Endometrial microvascular endothelial cells (primary cell): ENCODE data around the gene METTL1. TPM values are rescaled to one million over a fixed set of nuclear protein-coding genes. Genes with fewer than 3 reads are reported as not detected.

Source experiments
- in situ Hi-C: cut with HindIII; loops from 2 replicates; pipeline ENCODE4 v1.10.0; 2017; ENCODE audit warnings: low sequenced_read_pairs, low pct_unique_long_range_greater_than_20kb; ENCODE audit errors: inconsistent ontology term
- total RNA-seq: library from RNA; depleted of rRNA; stranded (reverse); fragments of >200 nt; gene quantifications from one replicate; pipeline ENCODE4 v1.2.3, GENCODE V29; 2015; ENCODE audit errors: inconsistent ontology term

Gene METTL1
- total RNA-seq, 1 donor from 2014 or later = 15.3 TPM

- in situ Hi-C loops = no loop called here
Measured at GRCh38 chr12:57758552-57759359, 13.1 kb downstream of the METTL1 start.

GRCh38 chr12:57757771-57758170 is 14.1 kb downstream of the METTL1 start:
- in situ Hi-C loops = no loop called here

GRCh38 chr12:57756406-57757341 is 15.2 kb downstream of the METTL1 start:
- in situ Hi-C loops = no loop called here

GRCh38 chr12:57755454-57756372 is 16.2 kb downstream of the METTL1 start:
- in situ Hi-C loops = no loop called here

- in situ Hi-C loops = no loop called here
Measured at GRCh38 chr12:57755194-57755453, 16.8 kb downstream of the METTL1 start.

- in situ Hi-C loops = no loop called here
Measured at GRCh38 chr12:57754411-57755193, 17.3 kb downstream of the METTL1 start, which contains the start of gene MARCHF9. TSS of gene MARCHF9 (plus strand) at chr12:57755103. CDS start at chr12:57755529, 426 bp downstream.

- in situ Hi-C loops = no loop called here
Measured at GRCh38 chr12:57753756-57754337, 18.1 kb downstream of the METTL1 start.

GRCh38 chr12:57752668-57753000 is 19.3 kb downstream of the METTL1 start:
- in situ Hi-C loops = no loop called here

- in situ Hi-C loops = no loop called here
Measured at GRCh38 chr12:57751788-57752667, 19.9 kb downstream of the METTL1 start, which contains the start of gene CDK4. TSS of gene CDK4 (minus strand) at chr12:57752310. CDS start at chr12:57751717, 593 bp downstream.

GRCh38 chr12:57751432-57751787 is 20.5 kb downstream of the METTL1 start:
- in situ Hi-C loops = no loop called here

- in situ Hi-C loops = no loop called here
Measured at GRCh38 chr12:57750561-57751431, 21.1 kb downstream of the METTL1 start.

GRCh38 chr12:57749061-57749460 is 22.8 kb downstream of the METTL1 start:
- in situ Hi-C loops = no loop called here

GRCh38 chr12:57746025-57746424 is 25.9 kb downstream of the METTL1 start:
- in situ Hi-C loops = no loop called here

- in situ Hi-C loops = no loop called here
Measured at GRCh38 chr12:57745485-57745881, 26.4 kb downstream of the METTL1 start.

GRCh38 chr12:57744777-57745484 is 27.0 kb downstream of the METTL1 start, which contains the start of gene TSPAN31:
TSS of gene TSPAN31 (plus strand) at chr12:57745039. CDS start at chr12:57745155, 116 bp downstream.
- in situ Hi-C loops = no loop called here
